Measurements from ENCODE around the gene ST6GAL1.
"Not testable (repeated sequence)": the region's sequence is repeated elsewhere in the genome, so short reads cannot be mapped to it uniquely, and the experiment has no call there.

The ST6GAL1 gene

DNA sequence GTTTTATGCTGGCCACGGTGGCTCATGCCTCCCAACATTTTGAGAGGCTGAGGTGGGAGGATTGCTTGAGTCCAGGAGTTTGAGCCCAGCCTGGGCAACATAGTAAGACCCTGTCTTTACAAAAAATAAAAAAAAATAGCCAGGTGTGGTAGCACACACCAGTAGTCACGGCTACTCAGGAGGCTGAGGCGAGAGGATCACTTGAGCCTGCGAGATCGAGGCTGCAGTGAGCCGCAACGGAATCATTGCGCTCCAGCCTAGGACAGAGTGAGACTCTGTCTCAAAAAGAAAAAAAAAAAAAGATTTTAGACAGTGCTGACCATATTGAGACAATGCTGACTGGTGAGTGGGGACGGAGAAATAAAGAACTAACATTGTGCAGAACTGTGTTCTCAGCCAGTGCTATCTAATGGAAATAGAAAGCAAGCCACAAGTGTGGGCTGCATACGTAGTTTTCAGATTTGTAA lies 67.2 kb downstream of the ST6GAL1 start:
- no peak for DNase-seq

- DNase-seq: no peak
Observed at GRCh38 chr3:186998937-186999368, 68.6 kb downstream of the ST6GAL1 start.

- no peak for DNase-seq
Observed at GRCh38 chr3:187000711-187001151, 70.4 kb downstream of the ST6GAL1 start.

GRCh38 chr3:187002915-187003314 lies 72.6 kb downstream of the ST6GAL1 start:
- DNase-seq: no peak

- DNase-seq: no peak
Observed at GRCh38 chr3:187005827-187006481, 75.6 kb downstream of the ST6GAL1 start.

DNA sequence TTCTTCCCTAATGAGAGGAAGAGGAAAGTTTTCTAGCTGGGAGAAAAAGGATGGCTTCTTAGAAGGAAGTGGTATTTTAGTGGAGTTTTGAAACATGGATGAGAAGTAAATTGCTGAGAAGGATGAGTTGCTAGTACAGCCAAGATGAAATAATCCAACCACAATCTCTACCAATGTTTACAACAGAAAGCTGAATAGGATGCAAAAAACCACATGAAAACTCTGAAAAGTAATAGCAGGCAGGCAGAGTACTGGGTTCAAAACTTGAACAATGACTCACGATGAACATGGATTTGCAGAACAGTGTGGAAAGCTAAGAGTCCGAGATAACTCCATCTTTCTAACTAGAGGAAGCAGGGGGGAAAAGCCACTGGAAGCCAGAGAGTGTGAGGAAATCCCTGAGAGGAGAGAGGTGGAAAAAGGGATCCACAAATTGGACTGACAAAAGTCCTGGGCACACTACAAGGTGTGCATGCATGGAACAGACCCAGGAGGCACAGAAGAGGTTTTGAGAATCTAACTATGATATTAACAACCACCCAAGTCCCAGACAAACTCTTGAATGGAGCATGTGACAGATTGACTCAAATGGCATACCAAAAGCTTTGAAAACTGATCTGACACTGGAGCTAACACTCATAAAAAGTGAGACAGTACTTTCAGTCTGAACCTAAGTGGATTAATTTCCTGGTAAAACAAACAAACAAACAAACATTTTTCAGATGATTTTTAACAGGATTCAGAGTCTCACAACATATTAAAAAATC lies 76.7 kb downstream of the ST6GAL1 start:
- no peak for DNase-seq

GRCh38 chr3:187010382-187010781 lies 80.1 kb downstream of the ST6GAL1 start:
- DNase-seq: not testable (repeated sequence)

DNA sequence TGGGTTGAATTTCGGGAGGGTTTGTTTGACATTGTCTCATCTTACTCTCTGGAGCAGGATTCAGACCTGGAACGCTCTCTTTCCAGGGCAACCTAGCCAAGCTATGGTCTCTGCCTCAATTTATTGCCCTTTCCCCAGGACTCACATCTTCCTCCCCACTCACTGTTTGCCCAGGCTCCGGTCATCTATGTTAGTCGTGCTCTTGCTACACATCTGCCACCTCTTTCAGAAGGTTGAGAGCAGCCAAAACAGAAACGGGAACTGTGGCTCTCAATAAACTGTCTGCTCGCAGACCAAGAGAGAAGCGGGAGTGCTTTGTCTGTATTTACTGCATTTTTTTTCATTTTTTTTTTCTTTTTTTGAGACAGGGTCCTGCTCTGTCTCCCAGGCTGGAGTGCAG lies 81.6 kb downstream of the ST6GAL1 start:
- no peak for DNase-seq

DNA sequence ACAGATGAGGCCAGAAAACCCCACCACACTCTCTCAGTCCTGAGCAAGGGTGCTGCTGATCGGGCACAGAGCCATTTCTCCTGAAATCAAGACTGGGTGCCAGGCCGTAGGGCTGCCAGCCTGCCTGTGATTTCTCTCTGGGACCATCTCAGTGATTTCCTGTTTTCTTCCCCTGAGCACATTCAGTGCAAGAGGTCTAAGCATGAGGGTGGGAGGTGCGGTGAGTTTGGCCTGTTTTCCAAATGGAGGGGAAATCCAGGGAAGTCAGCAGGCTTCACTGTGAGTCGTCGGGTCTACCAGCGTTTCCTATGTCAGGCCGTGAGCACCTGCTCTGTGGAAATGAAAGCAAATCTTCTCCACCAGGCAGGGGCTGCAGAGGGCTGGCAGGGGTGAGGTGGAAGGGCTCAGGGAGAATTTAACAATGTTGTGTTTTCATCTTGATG lies 82.3 kb downstream of the ST6GAL1 start:
- DNase-seq: no peak

DNA sequence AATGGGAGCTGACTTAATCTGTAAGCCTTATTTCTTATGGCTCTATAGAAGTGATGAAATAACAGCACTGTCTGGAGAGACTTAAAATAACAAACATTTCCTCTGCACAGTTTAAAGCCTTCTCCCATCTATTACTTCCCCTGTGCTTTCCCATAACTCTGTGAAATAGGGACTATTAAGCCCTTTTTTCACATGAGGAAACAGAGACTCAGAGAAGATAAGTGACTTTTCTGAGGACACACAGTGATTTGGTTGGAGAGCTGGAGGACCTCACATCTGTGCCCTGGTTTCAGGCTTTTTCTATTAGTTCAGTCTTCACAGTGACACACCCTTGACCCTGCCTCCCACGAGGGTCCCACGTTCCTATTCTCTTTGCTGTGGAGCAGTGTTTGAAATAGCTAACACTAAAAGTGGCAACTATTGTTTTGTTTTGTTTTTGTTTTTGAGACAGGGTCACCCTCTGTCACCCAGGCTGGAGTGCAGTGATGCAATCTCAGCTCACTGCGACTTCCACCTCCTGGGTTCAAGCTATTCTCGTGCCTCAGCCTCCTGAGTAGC lies 82.9 kb downstream of the ST6GAL1 start:
- DNase-seq: no peak

DNA sequence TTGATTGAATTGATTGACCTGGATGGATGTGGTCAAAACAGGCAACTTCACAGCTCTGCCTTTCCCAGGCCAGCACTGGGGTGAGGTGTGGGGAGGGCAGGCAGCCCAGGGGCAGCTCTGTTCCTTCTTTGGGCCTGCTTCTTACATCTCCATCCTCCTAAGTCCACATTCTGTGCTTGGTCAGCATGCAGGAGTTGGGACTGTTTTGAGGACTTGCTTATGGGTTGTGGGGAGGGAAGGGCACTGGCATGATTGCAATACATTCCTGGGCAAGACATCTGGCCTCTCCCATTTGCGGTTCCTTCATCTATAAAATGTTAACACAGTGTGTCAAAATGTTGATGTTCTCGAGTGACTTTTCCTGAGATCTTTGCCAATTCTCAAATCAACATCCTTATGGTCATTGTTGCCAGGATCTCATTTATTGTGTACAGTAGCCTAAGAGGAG lies 84.1 kb downstream of the ST6GAL1 start:
- DNase-seq: no peak

GRCh38 chr3:187015903-187016638 lies 85.7 kb downstream of the ST6GAL1 start:
- peak; percentile 59 for DNase-seq

GRCh38 chr3:187016639-187017345 lies 86.5 kb downstream of the ST6GAL1 start:
- DNase-seq: no peak

- DNase-seq: peak; percentile 18
Observed at GRCh38 chr3:187017511-187018230, 87.3 kb downstream of the ST6GAL1 start.

GRCh38 chr3:187019542-187020072 lies 89.3 kb downstream of the ST6GAL1 start:
- DNase-seq: no peak

DNA sequence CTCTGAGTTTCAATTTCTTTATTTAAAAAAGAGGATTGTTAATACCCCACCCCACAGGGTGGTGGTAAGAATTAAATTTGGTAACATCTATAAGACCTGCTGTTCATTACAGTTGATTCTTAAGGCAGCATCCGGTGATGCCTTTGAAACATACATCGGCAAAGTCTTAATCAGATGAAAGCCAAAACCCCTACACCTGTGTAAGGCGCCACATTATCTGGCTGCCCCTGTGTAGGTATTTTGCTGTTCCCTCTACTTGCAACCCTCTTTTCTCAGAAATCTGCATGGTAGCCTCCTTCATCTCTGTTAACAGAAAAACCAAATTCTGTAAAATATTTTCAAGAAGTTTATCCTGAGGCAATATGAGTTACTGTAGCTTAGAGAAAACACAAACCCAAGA lies 90.0 kb downstream of the ST6GAL1 start:
- no peak for DNase-seq

DNA sequence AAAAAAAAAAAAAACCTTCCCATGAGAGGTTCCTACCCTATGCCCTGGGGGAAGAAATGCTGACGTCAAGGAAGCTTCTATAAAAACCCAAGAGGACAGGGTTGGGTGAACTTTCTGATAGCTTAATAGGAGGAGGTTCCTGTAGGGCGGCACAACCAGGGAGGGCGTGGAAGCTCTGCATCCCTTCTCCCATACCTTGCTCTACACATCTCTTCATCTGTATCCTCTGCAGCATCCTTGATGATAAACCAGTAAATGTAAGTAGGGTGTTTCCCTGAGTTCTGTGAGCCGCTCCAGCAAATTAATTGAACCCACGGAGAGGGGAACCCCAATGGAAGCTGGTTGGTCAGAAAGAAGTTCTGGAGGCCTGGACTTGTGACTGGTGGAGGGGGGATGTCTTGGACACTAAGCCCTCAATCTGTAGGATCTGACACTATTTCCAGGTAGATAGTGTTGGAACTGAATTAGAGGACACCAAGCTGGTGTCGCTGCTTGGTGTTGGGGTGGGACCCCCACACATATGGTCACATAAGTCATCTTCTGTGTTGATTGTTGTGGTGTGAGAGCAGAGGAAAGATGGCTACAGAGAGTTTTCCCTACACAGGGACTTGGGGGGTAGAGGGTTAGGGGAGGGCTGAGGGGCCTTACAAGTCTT lies 91.5 kb downstream of the ST6GAL1 start:
- no peak for DNase-seq

DNA sequence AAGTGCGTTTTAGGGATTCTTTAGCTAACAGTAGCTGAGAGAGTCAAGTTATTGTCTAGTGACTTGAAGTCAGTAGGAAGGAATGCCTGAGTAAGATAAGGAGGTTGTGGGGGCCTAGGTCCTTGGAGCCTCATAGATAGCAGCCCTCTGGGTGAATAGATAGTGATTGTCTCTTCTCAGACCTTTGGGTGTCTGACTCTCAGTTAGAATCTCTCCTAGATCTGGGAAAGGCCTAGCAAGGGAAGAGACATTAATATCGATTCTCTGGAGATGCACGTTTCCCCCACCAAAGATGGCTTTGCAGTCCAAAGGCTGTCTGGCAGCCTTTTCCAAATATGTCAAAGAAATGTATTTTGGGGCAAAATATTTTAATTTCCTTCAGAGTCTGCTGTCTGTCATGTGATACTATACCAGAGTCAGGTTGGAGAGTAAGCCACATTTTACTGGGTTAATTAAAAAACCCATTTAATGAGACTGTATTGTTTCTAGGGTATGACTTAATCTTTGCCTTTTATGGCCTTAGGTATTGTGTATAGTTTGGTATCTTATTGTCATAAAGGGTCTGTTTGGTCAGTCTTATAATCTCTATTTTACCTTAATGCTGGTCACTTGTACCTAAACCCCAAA lies 92.2 kb downstream of the ST6GAL1 start:
- DNase-seq: no peak

DNA sequence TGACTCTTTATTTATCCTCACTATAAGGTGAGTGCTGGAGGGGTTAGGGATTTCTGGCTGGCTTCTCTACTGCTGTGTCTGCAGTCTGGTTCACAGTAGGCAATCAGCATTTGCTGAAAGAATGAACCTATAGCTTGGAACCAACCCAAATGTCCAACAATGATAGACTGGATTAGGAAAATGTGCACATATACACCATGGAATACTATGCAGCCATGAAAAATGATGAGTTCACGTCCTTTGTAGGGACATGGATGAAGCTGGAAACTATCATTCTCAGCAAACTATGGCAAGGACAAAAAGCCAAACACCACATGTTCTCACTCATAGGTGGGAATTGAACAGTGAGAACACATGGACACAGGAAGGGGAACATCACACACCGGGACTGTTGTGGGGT lies 93.0 kb downstream of the ST6GAL1 start:
- not testable (repeated sequence) for DNase-seq

- DNase-seq: no peak
Observed at GRCh38 chr3:187024536-187025226, 94.4 kb downstream of the ST6GAL1 start.

Measured in DMS79 treated with DMSO at 0.1 percent for 48 hours (cell line).